GM18520 (cell line): ENCODE measurements around the gene ERP29.
"Not testable (repeated sequence)": the region's sequence is repeated elsewhere in the genome, so short reads cannot be mapped to it uniquely, and the experiment has no call there.

Experiments used
- ATAC-seq: cut with Tn5 transposase; IDR thresholded peaks from one replicate; pipeline ENCODE4 v1.9.1; 2021; ENCODE audit not compliant: unreplicated experiment

Gene ERP29

GRCh38 chr12:112001576-112001975 is 11.7 kb upstream of the ERP29 start:
- no peak for ATAC-seq

- ATAC-seq, result no peak
Observed at GRCh38 chr12:112004041-112004440, 9.2 kb upstream of the ERP29 start.

GRCh38 chr12:112005419-112006395 is 7.5 kb upstream of the ERP29 start:
- ATAC-seq, result no peak

GRCh38 chr12:112007945-112008344 is 5.3 kb upstream of the ERP29 start:
- no peak for ATAC-seq

GRCh38 chr12:112008918-112009317 is 4.3 kb upstream of the ERP29 start:
- ATAC-seq, result no peak

GRCh38 chr12:112009596-112009995 is 3.6 kb upstream of the ERP29 start:
- not testable (repeated sequence) for ATAC-seq

GRCh38 chr12:112010415-112011344 is 2.5 kb upstream of the ERP29 start:
- no peak for ATAC-seq

GRCh38 chr12:112011685-112012084 is 1.5 kb upstream of the ERP29 start:
- no peak for ATAC-seq

GRCh38 chr12:112013601-112014402 is 576 bp downstream of the ERP29 start:
- peak; percentile 24 for ATAC-seq

- ATAC-seq, result no peak
Observed at GRCh38 chr12:112015938-112016337, 2.7 kb downstream of the ERP29 start.

GRCh38 chr12:112017041-112017440 is 3.8 kb downstream of the ERP29 start:
- ATAC-seq, result no peak

GRCh38 chr12:112018571-112019237 is 5.5 kb downstream of the ERP29 start:
- ATAC-seq, result no peak

GRCh38 chr12:112020947-112021457 is 7.8 kb downstream of the ERP29 start:
- ATAC-seq, result no peak

- ATAC-seq, result no peak
Observed at GRCh38 chr12:112022241-112023016, 9.2 kb downstream of the ERP29 start.

GRCh38 chr12:112023759-112024396 is 10.7 kb downstream of the ERP29 start:
- no peak for ATAC-seq

- no peak for ATAC-seq
Observed at GRCh38 chr12:112025808-112026375, 12.7 kb downstream of the ERP29 start.

GRCh38 chr12:112029301-112029700 is 16.1 kb downstream of the ERP29 start:
- ATAC-seq, result no peak

GRCh38 chr12:112031472-112031871 is 18.2 kb downstream of the ERP29 start:
- ATAC-seq, result no peak
